Measurements from ENCODE around the gene LHX3.

LHX3 gene

DNA sequence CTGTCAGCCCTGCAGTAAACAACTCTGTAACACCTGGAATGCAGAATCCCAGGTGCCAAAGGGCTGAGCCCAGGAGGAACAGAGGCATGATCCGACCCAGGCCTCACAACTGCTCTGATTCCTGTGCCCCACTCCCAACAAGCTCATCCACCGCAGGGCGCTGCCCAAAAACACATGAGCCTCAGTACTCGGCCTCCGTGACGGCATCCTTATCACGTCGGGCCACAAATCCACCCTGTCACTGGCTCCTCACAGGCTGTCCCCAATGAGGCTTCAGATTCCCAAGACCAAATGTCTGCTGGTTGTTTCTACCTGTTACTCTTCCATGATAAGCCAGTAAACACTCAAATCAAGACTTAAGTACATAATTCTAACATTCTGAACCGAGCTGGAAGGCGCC is 25.4 kb upstream of the LHX3 start:
- no peak overlapping the region for H2BK5ac ChIP-seq (ENCODE audit: low read length)
- H3K9me3 ChIP-seq (replicated peaks in 1 of 2; ENCODE audit: control insufficient read depth in 2 of 2, insufficient read depth in 1 of 2, low read depth in 1 of 2, low read length in 2 of 2), result no peaks in the 10 kb centered on the region
- no peak overlapping the region for H3K14ac ChIP-seq (ENCODE audit: low read length)
- H2BK120ac ChIP-seq (ENCODE audit: low read depth, low read length), result no peak overlapping the region
- H3K4ac ChIP-seq (ENCODE audit: low read length), result no peak overlapping the region
- no peak overlapping the region for H3K23ac ChIP-seq (ENCODE audit: low read depth, low read length, poor library complexity)
- H3K79me1 ChIP-seq (ENCODE audit: low read depth, low read length), result peaks cover 23% of the 10 kb centered on the region
- no peak overlapping the region for H3K4me3 ChIP-seq (ENCODE audit: low read length in 2 of 2)
- no peak overlapping the region for H2BK15ac ChIP-seq (ENCODE audit: low read length)
- H3K36me3 ChIP-seq (replicated peaks in 1 of 2; ENCODE audit: control insufficient read depth in 2 of 2, insufficient read depth in 2 of 2, low read length in 2 of 2), result peaks cover 12 to 54% of the 10 kb centered on the region in 2 donors
- no peak overlapping the region for H3K9ac ChIP-seq (ENCODE audit: low read depth, low read length, poor library complexity)
- H3K18ac ChIP-seq (ENCODE audit: low read length), result no peak overlapping the region
- H3K27me3 ChIP-seq (ENCODE audit: control insufficient read depth in 3 of 3, insufficient read depth in 3 of 3, low read depth in 1 of 3, low read length in 3 of 3), result no peaks in the 10 kb centered on the region
- no peak overlapping the region for H3K4me2 ChIP-seq (ENCODE audit: insufficient read depth, low read length, poor library complexity, severe bottlenecking)
- no peak overlapping the region for H4K8ac ChIP-seq (ENCODE audit: low read depth, low read length)
- no CpG with 5 or more reads among the region's 10 CpGs for WGBS, 2 donors (ENCODE audit: extremely low coverage in 2 of 2, insufficient read length in 2 of 2, insufficient replicate concordance in 1 of 2)
- H3K27ac ChIP-seq (replicated peaks; ENCODE audit: low read length), result no peak overlapping the region
- H2AFZ ChIP-seq (ENCODE audit: low read length), result no peak overlapping the region
- no peak for DNase-seq (ENCODE audit: low spot score)
- no peak overlapping the region for H4K91ac ChIP-seq (ENCODE audit: low read depth, low read length, poor library complexity)
- H3K4me1 ChIP-seq (ENCODE audit: control insufficient read depth in 2 of 2, insufficient read depth in 1 of 2, low read depth in 1 of 2, low read length in 2 of 2), result no peaks in the 10 kb centered on the region
- no peak overlapping the region for H2AK5ac ChIP-seq (ENCODE audit: low read depth, low read length)
- no peak overlapping the region for H2BK12ac ChIP-seq (ENCODE audit: low read length)

DNA sequence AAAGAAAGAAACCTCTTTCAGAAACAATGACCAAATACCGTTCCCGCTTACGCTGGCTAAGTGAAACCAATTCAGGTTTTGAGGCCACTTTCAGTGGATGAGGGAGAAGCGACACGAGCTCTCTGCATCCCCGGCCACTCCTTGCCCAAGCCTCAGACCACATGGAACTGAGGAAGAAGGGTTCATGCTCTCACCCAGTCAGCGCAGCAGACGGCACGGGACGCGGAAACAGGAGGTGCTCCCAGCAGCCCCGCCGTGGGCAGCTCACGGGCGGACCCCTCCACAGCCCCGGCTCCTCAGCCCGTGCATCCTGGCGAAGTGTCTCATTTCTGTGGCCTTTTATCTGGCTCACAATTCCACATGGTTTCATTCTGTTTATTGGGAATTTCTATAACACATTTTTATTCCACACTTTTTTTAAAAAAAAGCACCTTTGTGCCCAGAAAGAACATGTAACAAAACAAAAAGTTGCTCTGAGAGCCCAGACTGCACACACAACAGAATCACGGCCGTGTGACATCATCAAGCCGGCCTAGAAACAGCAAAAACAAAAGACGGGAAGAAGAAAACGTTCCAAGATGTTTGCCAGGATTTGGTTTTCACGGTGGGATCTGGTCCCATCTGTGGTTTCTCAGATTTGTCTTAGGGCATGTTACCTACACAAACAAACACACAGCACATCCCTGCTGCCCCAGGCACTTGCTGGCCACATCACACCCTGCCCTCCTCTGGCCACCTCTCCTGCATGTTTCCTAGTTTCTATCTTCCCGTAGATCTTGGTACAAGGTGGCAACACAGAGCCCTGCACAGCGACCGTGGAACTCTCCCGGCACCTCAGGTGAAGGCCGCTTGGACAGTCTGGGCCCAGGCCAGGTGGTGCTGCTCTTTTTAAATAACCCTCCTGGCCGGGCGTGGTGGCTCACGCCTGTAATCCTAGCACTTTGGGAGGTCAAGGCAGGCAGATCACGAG is 24.5 kb upstream of the LHX3 start:
- no peak overlapping the region for H2BK12ac ChIP-seq (ENCODE audit: low read length)
- no peak overlapping the region for H3K23ac ChIP-seq (ENCODE audit: low read depth, low read length, poor library complexity)
- no peak overlapping the region for H3K14ac ChIP-seq (ENCODE audit: low read length)
- no peak overlapping the region for H2BK15ac ChIP-seq (ENCODE audit: low read length)
- no CpG with 5 or more reads among the region's 33 CpGs for WGBS, 2 donors (ENCODE audit: extremely low coverage in 2 of 2, insufficient read length in 2 of 2, insufficient replicate concordance in 1 of 2)
- peaks cover 14% of the 10 kb centered on the region for H3K79me1 ChIP-seq (ENCODE audit: low read depth, low read length)
- H2AK5ac ChIP-seq (ENCODE audit: low read depth, low read length), result no peak overlapping the region
- no peak for DNase-seq (ENCODE audit: low spot score)
- no peak overlapping the region for H2AFZ ChIP-seq (ENCODE audit: low read length)
- no peak overlapping the region for H3K4me3 ChIP-seq (ENCODE audit: low read length in 2 of 2)
- H3K4ac ChIP-seq (ENCODE audit: low read length), result no peak overlapping the region
- no peak overlapping the region for H4K8ac ChIP-seq (ENCODE audit: low read depth, low read length)
- no peak overlapping the region for H2BK5ac ChIP-seq (ENCODE audit: low read length)
- H3K9ac ChIP-seq (ENCODE audit: low read depth, low read length, poor library complexity), result no peak overlapping the region
- H3K36me3 ChIP-seq (replicated peaks in 1 of 2; ENCODE audit: control insufficient read depth in 2 of 2, insufficient read depth in 2 of 2, low read length in 2 of 2), result peaks cover 8 to 55% of the 10 kb centered on the region in 2 donors
- H3K4me1 ChIP-seq (ENCODE audit: control insufficient read depth in 2 of 2, insufficient read depth in 1 of 2, low read depth in 1 of 2, low read length in 2 of 2), result no peaks in the 10 kb centered on the region
- H3K27ac ChIP-seq (replicated peaks; ENCODE audit: low read length), result no peak overlapping the region
- H3K4me2 ChIP-seq (ENCODE audit: insufficient read depth, low read length, poor library complexity, severe bottlenecking), result no peak overlapping the region
- no peaks in the 10 kb centered on the region for H3K27me3 ChIP-seq (ENCODE audit: control insufficient read depth in 3 of 3, insufficient read depth in 3 of 3, low read depth in 1 of 3, low read length in 3 of 3)
- H3K18ac ChIP-seq (ENCODE audit: low read length), result no peak overlapping the region
- H3K9me3 ChIP-seq (replicated peaks in 1 of 2; ENCODE audit: control insufficient read depth in 2 of 2, insufficient read depth in 1 of 2, low read depth in 1 of 2, low read length in 2 of 2), result no peaks in the 10 kb centered on the region
- H2BK120ac ChIP-seq (ENCODE audit: low read depth, low read length), result no peak overlapping the region
- H4K91ac ChIP-seq (ENCODE audit: low read depth, low read length, poor library complexity), result no peak overlapping the region

DNA sequence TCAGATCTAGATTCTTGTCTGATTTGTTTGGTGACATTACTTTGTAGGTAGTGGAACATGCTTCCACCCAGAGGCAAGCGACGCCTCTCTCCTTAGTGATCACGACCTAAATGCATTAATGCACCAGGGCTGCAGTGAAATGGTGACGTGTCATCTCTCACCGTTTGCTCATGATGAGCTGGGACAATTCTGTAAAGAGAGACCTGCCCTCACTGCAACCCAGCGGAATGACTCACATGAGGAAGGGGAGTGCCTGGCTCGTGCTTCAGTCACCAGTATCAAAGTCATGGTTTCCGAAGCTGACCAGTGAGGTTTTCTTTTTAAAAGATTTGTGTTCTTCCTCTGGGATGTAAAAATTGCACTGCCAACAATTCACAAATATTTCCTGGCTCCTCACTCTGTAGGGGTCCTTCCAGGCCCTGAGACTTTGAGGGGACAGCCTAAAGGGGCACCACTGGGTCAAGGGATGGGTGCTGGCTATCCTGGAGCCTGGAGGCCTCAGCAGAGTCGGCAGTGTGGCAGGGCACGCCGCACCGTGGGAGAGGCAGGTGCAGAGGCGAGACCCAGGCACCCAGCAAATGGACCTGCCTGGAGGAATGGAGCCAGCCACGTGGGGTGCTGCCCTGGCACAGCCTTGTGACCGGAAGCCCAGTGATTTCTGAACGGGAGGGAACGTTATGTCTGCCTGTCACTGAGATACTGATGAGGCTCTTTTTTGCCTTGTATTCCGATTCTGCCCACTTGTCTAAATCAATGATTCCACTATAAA is 23.4 kb upstream of the LHX3 start:
- Histone ChIP-seq H2AFZ (ENCODE audit: low read length) (no peak overlapping the region), H3K18ac (ENCODE audit: low read length) (no peak overlapping the region), H3K79me1 (ENCODE audit: low read depth, low read length) (peaks cover 16% of the 10 kb centered on the region), H3K9me3 (replicated peaks in 1 of 2; ENCODE audit: control insufficient read depth in 2 of 2, insufficient read depth in 1 of 2, low read depth in 1 of 2, low read length in 2 of 2) (no peaks in the 10 kb centered on the region), H3K14ac (ENCODE audit: low read length) (no peak overlapping the region), H4K91ac (ENCODE audit: low read depth, low read length, poor library complexity) (no peak overlapping the region), H2BK15ac (ENCODE audit: low read length) (no peak overlapping the region), H3K27me3 (ENCODE audit: control insufficient read depth in 3 of 3, insufficient read depth in 3 of 3, low read depth in 1 of 3, low read length in 3 of 3) (no peaks in the 10 kb centered on the region), H3K4me3 (ENCODE audit: low read length in 2 of 2) (no peak overlapping the region), H3K36me3 (replicated peaks in 1 of 2; ENCODE audit: control insufficient read depth in 2 of 2, insufficient read depth in 2 of 2, low read length in 2 of 2) (peaks cover 11 to 55% of the 10 kb centered on the region in 2 donors), H3K9ac (ENCODE audit: low read depth, low read length, poor library complexity) (no peak overlapping the region), H4K8ac (ENCODE audit: low read depth, low read length) (no peak overlapping the region), H3K4me2 (ENCODE audit: insufficient read depth, low read length, poor library complexity, severe bottlenecking) (no peak overlapping the region), H2BK12ac (ENCODE audit: low read length) (no peak overlapping the region), H3K27ac (replicated peaks; ENCODE audit: low read length) (no peak overlapping the region), H3K4ac (ENCODE audit: low read length) (no peak overlapping the region), H2AK5ac (ENCODE audit: low read depth, low read length) (no peak overlapping the region), H2BK5ac (ENCODE audit: low read length) (no peak overlapping the region), H3K23ac (ENCODE audit: low read depth, low read length, poor library complexity) (no peak overlapping the region), H2BK120ac (ENCODE audit: low read depth, low read length) (no peak overlapping the region), H3K4me1 (ENCODE audit: control insufficient read depth in 2 of 2, insufficient read depth in 1 of 2, low read depth in 1 of 2, low read length in 2 of 2) (no peaks in the 10 kb centered on the region)
- no peak for DNase-seq (ENCODE audit: low spot score)
- no CpG with 5 or more reads among the region's 18 CpGs for WGBS, 2 donors (ENCODE audit: extremely low coverage in 2 of 2, insufficient read length in 2 of 2, insufficient replicate concordance in 1 of 2)
